Colonic mucosa (tissue), 4 donors: Measurements from ENCODE around the gene SRCAP. TPM values are rescaled to one million over a fixed set of nuclear protein-coding genes. Genes with fewer than 3 reads are reported as not detected.
"Not testable (repeated sequence)": the region's sequence is repeated elsewhere in the genome, so short reads cannot be mapped to it uniquely, and the experiment has no call there.

ENCODE experiments used
- DNase-seq: peaks from one replicate; pipeline ENCODE4 v3.0.0-alpha.2; 2020
- H3K27ac ChIP-seq: fragments of 200-600 bp; one replicate; pipeline ENCODE4 v1.8.0; 2021
- H3K27me3 ChIP-seq: fragments of 200-600 bp; one replicate; pipeline ENCODE4 v1.8.0; 2021
- H3K36me3 ChIP-seq: fragments of 200-600 bp; one replicate; pipeline ENCODE4 v1.8.0; 2021
- H3K4me1 ChIP-seq: fragments of 200-600 bp; one replicate; pipeline ENCODE4 v1.8.0; 2021; ENCODE audit warnings: mild to moderate bottlenecking
- H3K4me3 ChIP-seq: fragments of 200-600 bp; one replicate; pipeline ENCODE4 v1.8.0; 2021
- H3K9ac ChIP-seq, 2 donors: one replicate each; pipeline ENCODE4 v1.7.0; 2013; ENCODE audit warnings: control low read depth in 2 of 2, low read depth in 2 of 2, low read length in 2 of 2
- H3K9me3 ChIP-seq: fragments of 200-600 bp; one replicate; pipeline ENCODE4 v1.8.0; 2021
- CTCF ChIP-seq: fragments of 200-600 bp; IDR thresholded peaks from one replicate; pipeline ENCODE4 v1.8.0; 2022; ENCODE audit warnings: antibody characterized with exemption, mild to moderate bottlenecking
- intact Hi-C: fragments of 100-400 bp; cut with DNase I; formaldehyde crosslinking; loops from one replicate; pipeline ENCODE4 v1.14.1; 2022
- total RNA-seq, 2 donors: library from RNA; stranded (reverse); fragmentation: NEBNext Ultra II Directional in 1 of 2; extraction: Animal tissue kit (Norgen Biotek cat#: 25700) in 1 of 2; gene quantifications; one replicate each; pipeline ENCODE4 v1.2.1, GENCODE V29; 2021
- donor health status: healthy.
- donor health status: DM: no; HTN: no; CAD: no.
- donor health status: DM: no; HTN: no; CAD: no.

SRCAP gene
- total RNA-seq, 2 donors from 2014 or later = 44.0 to 79.3 TPM

GRCh38 chr16:30697264-30698138 lies 1.5 kb upstream of the SRCAP start:
- Histone ChIP-seq H3K4me3 (peak overlapping the region; percentile 84), H3K9ac (peak overlapping the region; percentile 95 to 100), H3K9me3 (no peaks in the 10 kb centered on the region), H3K27ac (peak overlapping the region; percentile 98), H3K4me1 (peaks cover 6% of the 10 kb centered on the region), H3K27me3 (no peaks in the 10 kb centered on the region), H3K36me3 (peaks cover 16% of the 10 kb centered on the region)
- intact Hi-C loops = no loop called here
- TF ChIP-seq CTCF = no peak
- DNase-seq = no peak

- Histone ChIP-seq H3K36me3 (peaks cover 19% of the 10 kb centered on the region), H3K4me1 (peaks cover 6% of the 10 kb centered on the region), H3K4me3 (peak overlapping the region; percentile 84), H3K27me3 (no peaks in the 10 kb centered on the region), H3K9ac (peak overlapping the region; percentile 95 to 100), H3K9me3 (no peaks in the 10 kb centered on the region), H3K27ac (peak overlapping the region; percentile 98)
- no peak for TF ChIP-seq CTCF
- DNase-seq = peak; percentile 99
- intact Hi-C loops = no loop called here
Measured at GRCh38 chr16:30698139-30698815, 694 bp upstream of the SRCAP start.

GRCh38 chr16:30699615-30700099 lies 686 bp downstream of the SRCAP start:
- Histone ChIP-seq H3K9ac (peak overlapping the region; percentile 95 to 100), H3K4me3 (peak overlapping the region; percentile 84), H3K36me3 (peaks cover 29% of the 10 kb centered on the region), H3K27ac (peak overlapping the region; percentile 98), H3K9me3 (no peaks in the 10 kb centered on the region), H3K27me3 (no peaks in the 10 kb centered on the region), H3K4me1 (peaks cover 6% of the 10 kb centered on the region)
- intact Hi-C loops = loop anchor here (10.0 kb wide), 1 partner anchor 205 kb away; no protein-coding TSS in a partner anchor
- TF ChIP-seq CTCF = no peak
- no peak for DNase-seq

- Histone ChIP-seq H3K9me3 (no peaks in the 10 kb centered on the region), H3K4me3 (no peak overlapping the region), H3K36me3 (peaks cover 35% of the 10 kb centered on the region), H3K4me1 (peaks cover 6% of the 10 kb centered on the region), H3K27me3 (no peaks in the 10 kb centered on the region), H3K9ac (no peak overlapping the region), H3K27ac (no peak overlapping the region)
- intact Hi-C loops = loop anchor here (10.0 kb wide), 1 partner anchor 204 kb away; no protein-coding TSS in a partner anchor
- no peak for DNase-seq
- no peak for TF ChIP-seq CTCF
Measured at GRCh38 chr16:30700491-30700890, 1.5 kb downstream of the SRCAP start.

GRCh38 chr16:30700971-30701370 lies 2.0 kb downstream of the SRCAP start:
- Histone ChIP-seq H3K4me3 (no peak overlapping the region), H3K9ac (no peak overlapping the region), H3K4me1 (peaks cover 6% of the 10 kb centered on the region), H3K27ac (no peak overlapping the region), H3K9me3 (no peaks in the 10 kb centered on the region), H3K27me3 (no peaks in the 10 kb centered on the region), H3K36me3 (peaks cover 35% of the 10 kb centered on the region)
- no peak for DNase-seq
- intact Hi-C loops = loop anchor here (10.0 kb wide), 1 partner anchor 204 kb away; no protein-coding TSS in a partner anchor
- TF ChIP-seq CTCF = no peak

GRCh38 chr16:30703071-30703470 lies 4.1 kb downstream of the SRCAP start:
- not testable (repeated sequence) for H3K27ac ChIP-seq, H3K4me3 ChIP-seq, H3K4me1 ChIP-seq, H3K27me3 ChIP-seq, H3K9ac ChIP-seq, H3K9me3 ChIP-seq, DNase-seq
- H3K36me3 ChIP-seq = peaks cover 47% of the 10 kb centered on the region
- intact Hi-C loops = loop anchor here (10.0 kb wide), 1 partner anchor 202 kb away; no protein-coding TSS in a partner anchor
